Anterior cingulate cortex (tissue), 58 donors: ENCODE data around the gene NLRP14.

Source experiments
- DNase-seq, 58 donors: peaks; one replicate each; lab custom pipeline; 2025; lab: John Stamatoyannopoulos, UW

NLRP14 gene

GRCh38 chr11:7056828-7057513, 36.7 kb downstream of the NLRP14 start:
- DNase-seq, result no peak

- no peak for DNase-seq
Measured at GRCh38 chr11:7057641-7058040, 37.4 kb downstream of the NLRP14 start.

- DNase-seq, result no peak
Measured at GRCh38 chr11:7060868-7061267, 40.6 kb downstream of the NLRP14 start.

GRCh38 chr11:7062534-7062933, 42.3 kb downstream of the NLRP14 start:
- no peak for DNase-seq

- no peak for DNase-seq
Measured at GRCh38 chr11:7072401-7073028, 52.2 kb downstream of the NLRP14 start.

- no peak for DNase-seq
Measured at GRCh38 chr11:7077101-7077500, 56.8 kb downstream of the NLRP14 start.

GRCh38 chr11:7079545-7080135, 59.4 kb downstream of the NLRP14 start:
- DNase-seq, result no peak

GRCh38 chr11:7080900-7081299, 60.6 kb downstream of the NLRP14 start:
- DNase-seq, result no peak

GRCh38 chr11:7081441-7081840, 61.2 kb downstream of the NLRP14 start:
- no peak for DNase-seq

GRCh38 chr11:7088921-7089320, 68.6 kb downstream of the NLRP14 start, which contains the start of gene RBMXL2:
Gene RBMXL2 (plus strand): TSS chr11:7088998. CDS start chr11:7089121, 123 bp downstream.
- DNase-seq, result no peak

- DNase-seq, result no peak
Measured at GRCh38 chr11:7089328-7090251, 69.3 kb downstream of the NLRP14 start.

- peak in 2 of 58 donors; percentile 3 to 6 for DNase-seq
Measured at GRCh38 chr11:7098235-7098832, 78.1 kb downstream of the NLRP14 start.

GRCh38 chr11:7115780-7116179, 95.5 kb downstream of the NLRP14 start:
- no peak for DNase-seq

- no peak for DNase-seq
Measured at GRCh38 chr11:7116370-7116769, 96.1 kb downstream of the NLRP14 start.
